COLO829 (cell line): ENCODE results near the gene ZBTB5.
"Not testable (repeated sequence)": the region's sequence is repeated elsewhere in the genome, so short reads cannot be mapped to it uniquely, and the experiment has no call there.

ENCODE experiments used
- DNase-seq: peaks from one replicate; pipeline ENCODE4 v3.0.0; 2012; ENCODE audit warnings: low spot score

The ZBTB5 gene

DNA sequence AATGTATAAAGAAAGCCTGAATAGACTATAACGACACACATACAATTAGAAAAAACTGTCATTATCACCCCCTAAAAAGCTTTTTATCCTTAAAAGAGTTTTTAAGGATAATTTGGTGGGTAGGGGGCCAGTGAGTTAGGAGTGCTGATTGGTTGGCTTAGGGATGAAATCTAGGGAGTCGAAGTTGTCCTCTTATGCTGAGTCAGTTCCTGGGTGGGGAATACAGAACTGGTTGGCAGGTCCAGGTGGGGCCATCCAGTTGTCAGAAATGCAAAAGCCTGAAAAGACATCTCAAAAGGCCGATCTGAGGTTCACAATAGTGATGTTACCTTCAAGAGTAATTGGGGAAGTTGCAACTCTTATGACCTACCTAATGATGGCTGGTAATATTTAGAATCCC, 13.6 kb downstream of the ZBTB5 start:
- DNase-seq, result no peak

DNA sequence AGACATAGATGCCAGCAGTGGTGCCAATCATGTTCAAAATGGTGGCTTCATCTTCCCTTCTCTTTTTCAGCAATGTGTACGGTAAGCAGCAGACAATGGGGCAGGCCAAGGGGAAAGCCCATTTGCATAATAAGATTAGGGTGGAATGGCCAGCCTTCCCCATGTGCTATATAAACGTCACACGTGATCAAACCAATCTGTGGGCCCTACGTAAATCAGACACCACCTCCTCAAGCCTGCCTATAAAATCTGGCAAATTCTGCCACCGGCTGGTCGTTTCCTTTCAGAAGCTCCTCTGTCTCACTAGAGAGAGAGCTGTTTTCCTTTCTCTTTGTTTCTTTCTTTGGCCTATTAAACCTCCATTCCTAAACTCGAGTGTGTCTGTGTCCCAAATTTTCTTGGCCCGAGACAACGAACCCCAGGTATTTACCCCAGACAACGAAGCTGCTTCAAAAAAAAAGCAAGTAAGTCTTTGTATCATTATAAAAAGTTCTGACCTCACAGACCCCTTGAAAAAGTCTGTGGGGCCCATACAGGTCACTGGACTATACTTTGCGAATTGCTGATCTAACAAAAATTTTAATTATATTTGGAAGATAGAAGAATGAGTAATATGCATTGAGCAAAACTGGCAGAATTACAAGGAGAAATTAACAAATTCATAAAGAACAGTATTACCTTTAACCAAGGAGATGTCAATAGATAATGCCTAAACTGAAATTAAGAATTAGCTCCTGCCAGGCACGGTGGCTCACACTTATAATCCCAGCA, 15.2 kb downstream of the ZBTB5 start:
- no peak for DNase-seq

DNA sequence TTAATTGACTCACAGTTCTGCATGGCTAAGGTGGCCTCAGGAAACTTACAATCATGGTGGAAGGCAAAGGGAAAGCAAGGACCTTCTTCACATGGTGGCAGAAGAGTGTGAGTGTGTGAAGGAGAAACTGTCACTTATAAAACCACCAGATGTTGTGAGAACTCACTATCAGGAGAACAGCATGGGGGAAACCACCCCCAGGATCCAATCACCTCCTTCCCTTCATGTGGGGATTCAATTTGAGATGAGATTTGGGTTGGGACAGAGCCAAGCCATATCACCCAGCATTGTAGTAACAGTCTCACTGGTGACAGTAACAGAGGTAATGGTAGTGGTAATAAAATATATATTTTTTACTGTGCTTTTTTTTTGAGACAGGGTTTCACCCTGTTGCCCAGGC, 18.1 kb downstream of the ZBTB5 start:
- no peak for DNase-seq

- DNase-seq, result no peak
Measured at GRCh38 chr9:37446401-37446800, 18.8 kb downstream of the ZBTB5 start.

GRCh38 chr9:37445832-37446231, 19.4 kb downstream of the ZBTB5 start:
- DNase-seq, result no peak

DNA sequence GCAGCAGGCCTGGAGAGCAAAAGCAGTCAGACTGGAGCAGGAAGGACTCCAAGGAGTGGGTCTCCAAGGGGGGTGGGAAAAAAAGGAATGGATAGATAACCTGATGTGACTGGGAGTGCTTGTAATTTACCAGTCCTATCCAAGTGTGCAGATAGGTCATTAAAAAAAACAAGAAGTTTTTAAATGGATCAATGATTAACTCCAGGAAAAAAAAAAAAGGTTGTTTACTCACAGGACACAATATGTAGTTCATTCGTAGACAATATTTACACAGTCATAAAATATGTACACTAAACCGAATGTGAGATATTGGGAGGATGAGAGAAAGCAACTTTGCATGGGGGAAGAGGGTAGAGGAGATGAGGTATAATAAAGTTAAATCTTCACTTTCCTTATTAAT, 20.4 kb downstream of the ZBTB5 start:
- DNase-seq, result no peak

GRCh38 chr9:37443566-37443965, 21.7 kb downstream of the ZBTB5 start:
- no peak for DNase-seq

- DNase-seq, result no peak
Measured at GRCh38 chr9:37442556-37442955, 22.7 kb downstream of the ZBTB5 start.

DNA sequence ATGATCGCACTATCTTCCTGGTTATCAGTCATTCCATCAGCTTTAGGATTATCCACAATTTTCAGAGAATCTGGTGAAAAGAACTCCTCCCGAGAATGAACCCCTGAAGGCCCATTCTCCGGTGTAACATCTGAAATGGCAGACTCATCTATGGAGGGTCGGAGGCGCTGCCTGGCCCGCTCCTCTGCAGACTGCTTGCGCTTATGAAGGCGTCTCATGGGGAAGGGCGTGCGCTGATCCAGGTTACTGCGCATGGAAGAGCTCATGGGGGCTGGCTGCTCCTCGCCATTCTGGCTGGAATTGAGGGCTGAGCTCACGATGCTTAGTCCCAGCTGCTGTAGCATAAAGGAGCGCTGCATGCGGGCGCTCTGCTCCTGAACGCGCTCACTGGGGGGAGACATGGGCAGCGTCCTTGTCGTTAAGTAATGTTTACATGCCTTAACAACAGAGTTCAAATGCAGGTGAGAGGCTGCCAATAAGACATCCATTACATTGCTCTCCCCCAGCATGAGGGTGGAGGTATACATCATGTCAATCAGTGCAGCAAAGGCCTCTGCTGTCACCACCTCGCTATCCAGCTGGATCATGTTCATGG, 23.4 kb downstream of the ZBTB5 start:
- no peak for DNase-seq

GRCh38 chr9:37438359-37438758, 26.9 kb downstream of the ZBTB5 start:
- no peak for DNase-seq

GRCh38 chr9:37437621-37438020, 27.6 kb downstream of the ZBTB5 start:
- DNase-seq, result no peak

GRCh38 chr9:37437010-37437409, 28.2 kb downstream of the ZBTB5 start:
- no peak for DNase-seq

GRCh38 chr9:37436540-37436939, 28.7 kb downstream of the ZBTB5 start:
- DNase-seq, result no peak

- DNase-seq, result peak; percentile 48
Measured at GRCh38 chr9:37433867-37434371, 31.3 kb downstream of the ZBTB5 start.

GRCh38 chr9:37432020-37432419, 33.2 kb downstream of the ZBTB5 start:
- no peak for DNase-seq

- DNase-seq, result no peak
Measured at GRCh38 chr9:37430841-37431597, 34.2 kb downstream of the ZBTB5 start.

GRCh38 chr9:37429441-37430285, 35.6 kb downstream of the ZBTB5 start:
- DNase-seq, result no peak

DNA sequence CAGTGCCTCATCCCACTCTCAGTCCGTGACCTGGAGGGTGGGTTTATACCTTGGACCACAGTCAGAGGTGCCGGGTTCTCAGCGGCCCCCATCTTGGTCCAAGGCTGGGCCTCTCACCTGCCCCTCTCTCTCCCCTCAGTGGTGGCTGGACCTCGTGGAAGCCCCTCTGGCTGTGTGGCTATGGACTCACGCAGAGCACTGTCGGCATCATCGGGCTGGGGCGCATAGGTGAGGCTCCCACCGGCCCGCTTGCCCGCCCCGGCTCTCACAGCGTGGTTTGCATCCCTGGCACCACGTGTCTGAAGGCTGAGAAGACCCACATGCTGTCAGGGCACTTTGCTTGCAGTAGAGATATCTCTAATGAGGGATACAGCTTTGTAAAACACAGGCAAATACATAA, 36.9 kb downstream of the ZBTB5 start:
- DNase-seq, result no peak

GRCh38 chr9:37426846-37427245, 38.4 kb downstream of the ZBTB5 start:
- DNase-seq, result no peak

GRCh38 chr9:37426431-37426830, 38.8 kb downstream of the ZBTB5 start:
- DNase-seq, result not testable (repeated sequence)

- no peak for DNase-seq
Measured at GRCh38 chr9:37425298-37425752, 39.9 kb downstream of the ZBTB5 start.
